Thyroid gland (tissue), 4 donors: ENCODE measurements around the gene PARD6A. TPM values are rescaled to one million over a fixed set of nuclear protein-coding genes. Genes with fewer than 3 reads are reported as not detected.

Source experiments
- DNase-seq, 2 donors: peaks; one replicate each; pipeline ENCODE4 v3.0.0-alpha.2; 2019
- H3K27ac ChIP-seq, 3 donors: fragments of 200-600 bp; sonication (generic); 1 replicate in 2 of 3; 2 replicates in 1 of 3; pipeline ENCODE4 v1.5.1; 2016 to 2019; ENCODE audit warnings: mild to moderate bottlenecking in 1 of 3, moderate library complexity in 1 of 3
- H3K27me3 ChIP-seq: fragments of 200-600 bp; sonication (generic); one replicate; pipeline ENCODE4 v1.5.1; 2019
- H3K36me3 ChIP-seq, 2 donors: fragments of 200-600 bp; sonication (generic); one replicate each; pipeline ENCODE4 v1.5.1; 2016 to 2019
- H3K4me1 ChIP-seq, 2 donors: fragments of 200-600 bp; sonication (generic); one replicate each; pipeline ENCODE4 v1.5.1; 2017 to 2019
- H3K4me3 ChIP-seq, 3 donors: fragments of 200-600 bp; sonication (generic); replicated peaks in 1 of 3; 1 replicate in 2 of 3; 2 replicates in 1 of 3; pipeline ENCODE4 v1.5.1; 2016; ENCODE audit warnings: mild to moderate bottlenecking in 1 of 3
- H3K9me3 ChIP-seq: fragments of 200-600 bp; sonication (generic); one replicate; pipeline ENCODE4 v1.5.1; 2017
- CTCF ChIP-seq, 6 experiments: fragments of 200-600 bp in 3 of 6; fragments of 450-650 bp in 3 of 6; sonication (generic) in 3 of 6; IDR thresholded peaks; one replicate each; pipeline ENCODE4 v1.5.1; 2016 to 2019; ENCODE audit warnings: antibody characterized with exemption in 6 of 6, mild to moderate bottlenecking in 2 of 6, inconsistent platforms in 1 of 6, moderate library complexity in 1 of 6
- POLR2A ChIP-seq, 2 donors: fragments of 450-650 bp; IDR thresholded peaks; one replicate each; pipeline ENCODE4 v1.6.1; 2017; ENCODE audit warnings: antibody characterized with exemption in 2 of 2, mild to moderate bottlenecking in 2 of 2, moderate library complexity in 1 of 2
- WGBS, 2 donors: methylation state at CpG; one replicate each; pipeline ENCODE4 v1.1.5; 2017; 5-methylcytosine and 5-hydroxymethylcytosine counted together
- intact Hi-C: fragments of 100-400 bp; cut with DNase I; formaldehyde crosslinking; loops from one replicate; pipeline ENCODE4 v1.15.1; 2023
- total RNA-seq, 4 donors: library from RNA; depleted of rRNA; stranded (reverse); fragments of >200 nt; gene quantifications; one replicate each; pipeline ENCODE4 v1.2.3, GENCODE V29; 2016

PARD6A gene
- total RNA-seq, 4 donors from 2014 or later, result 2.5 to 8.8 (median 5.0) TPM

- H3K27ac ChIP-seq, result no peak overlapping the region
- no peaks in the 10 kb centered on the region for H3K9me3 ChIP-seq
- WGBS, 2 donors, result 75 to 87% methylated on average over 4 of the region's 4 CpGs
- H3K4me1 ChIP-seq, result peaks cover 6 to 12% of the 10 kb centered on the region in 2 donors
- TF ChIP-seq CTCF (IDR thresholded peaks at IDR 0.05) (no peak), POLR2A (IDR thresholded peaks at IDR 0.05) (no peak)
- no peaks in the 10 kb centered on the region for H3K36me3 ChIP-seq
- H3K27me3 ChIP-seq, result no peaks in the 10 kb centered on the region
- DNase-seq, result no peak
- H3K4me3 ChIP-seq, result no peak overlapping the region
- intact Hi-C loops, result no loop called here
These were observed 36.8 kb downstream of the PARD6A start for GRCh38 chr16:67697422-67698185.

- Histone ChIP-seq H3K27me3 (no peaks in the 10 kb centered on the region), H3K4me1 (peaks cover 3 to 9% of the 10 kb centered on the region in 2 donors), H3K36me3 (no peaks in the 10 kb centered on the region), H3K4me3 (no peak overlapping the region), H3K27ac (no peak overlapping the region), H3K9me3 (no peaks in the 10 kb centered on the region)
- WGBS, 2 donors, result 95 to 99% methylated on average over 7 of the region's 7 CpGs
- DNase-seq, result no peak
- TF ChIP-seq POLR2A (IDR thresholded peaks at IDR 0.05), result no peak
- intact Hi-C loops, result no loop called here
These were observed 38.5 kb downstream of the PARD6A start for GRCh38 chr16:67699265-67699664.

- 90 to 97% methylated on average over 1 of the region's 1 CpG for WGBS, 2 donors
- Histone ChIP-seq H3K27ac (no peak overlapping the region), H3K27me3 (no peaks in the 10 kb centered on the region), H3K9me3 (no peaks in the 10 kb centered on the region), H3K36me3 (no peaks in the 10 kb centered on the region), H3K4me3 (no peak overlapping the region), H3K4me1 (no peaks in the 10 kb centered on the region)
- intact Hi-C loops, result no loop called here
- no peak for DNase-seq
- TF ChIP-seq POLR2A (IDR thresholded peaks at IDR 0.05), result no peak
- TF ChIP-seq CTCF (IDR thresholded peaks at IDR 0.05), result no peak
These were observed 40.7 kb downstream of the PARD6A start for GRCh38 chr16:67701420-67701819.

- intact Hi-C loops, result no loop called here
- Histone ChIP-seq H3K27ac (no peak overlapping the region), H3K4me1 (no peaks in the 10 kb centered on the region), H3K27me3 (no peaks in the 10 kb centered on the region), H3K4me3 (no peak overlapping the region), H3K9me3 (no peaks in the 10 kb centered on the region), H3K36me3 (no peaks in the 10 kb centered on the region)
- no peak for TF ChIP-seq CTCF (IDR thresholded peaks at IDR 0.05)
- no peak for TF ChIP-seq POLR2A (IDR thresholded peaks at IDR 0.05)
- WGBS, 2 donors, result 94 to 97% methylated on average over 4 of the region's 4 CpGs
- no peak for DNase-seq
These were observed 41.4 kb downstream of the PARD6A start for GRCh38 chr16:67702130-67702529.

GRCh38 chr16:67703626-67704025, 42.9 kb downstream of the PARD6A start:
- no peak for TF ChIP-seq CTCF (IDR thresholded peaks at IDR 0.05)
- no peak for TF ChIP-seq POLR2A (IDR thresholded peaks at IDR 0.05)
- no peak for DNase-seq
- Histone ChIP-seq H3K27ac (no peak overlapping the region), H3K9me3 (no peaks in the 10 kb centered on the region), H3K4me3 (no peak overlapping the region), H3K27me3 (no peaks in the 10 kb centered on the region), H3K4me1 (no peaks in the 10 kb centered on the region), H3K36me3 (no peaks in the 10 kb centered on the region)
- WGBS, 2 donors, result 86 to 93% methylated on average over 2 of the region's 2 CpGs
- intact Hi-C loops, result no loop called here
